DOHH2 (cell line): ENCODE data around the gene SPACA7.

Experiments
- H3F3A ChIP-seq: fragments of 200-600 bp; sonication (generic), shearing (Covaris generic); 2 replicates; pipeline ENCODE4 v1.6.0; 2016; ENCODE audit warnings: antibody characterized with exemption, mild to moderate bottlenecking; ENCODE audit not compliant: control insufficient read depth, insufficient read depth
- H3K27ac ChIP-seq: fragments of 200-600 bp; sonication (generic); 2 replicates; pipeline ENCODE4 v1.5.1; 2014; ENCODE audit warnings: low read depth, mild to moderate bottlenecking, low read length, moderate library complexity
- H3K27me3 ChIP-seq: fragments of 200-600 bp; sonication (generic); 2 replicates; pipeline ENCODE4 v1.6.1; 2014; ENCODE audit warnings: mild to moderate bottlenecking, low read length, mixed read lengths; ENCODE audit not compliant: control insufficient read depth
- H3K36me3 ChIP-seq: fragments of 200-600 bp; sonication (generic); 2 replicates; pipeline ENCODE4 v1.6.1; 2014; ENCODE audit warnings: mild to moderate bottlenecking, low read length, moderate library complexity, mixed read lengths; ENCODE audit not compliant: control insufficient read depth
- H3K4me1 ChIP-seq: fragments of 200-600 bp; sonication (generic); 2 replicates; pipeline ENCODE4 v1.6.1; 2014; ENCODE audit warnings: mild to moderate bottlenecking, low read length, mixed read lengths; ENCODE audit not compliant: control insufficient read depth
- H3K4me2 ChIP-seq: fragments of 200-600 bp; sonication (generic); 2 replicates; pipeline ENCODE4 v1.6.0; 2014; ENCODE audit warnings: mild to moderate bottlenecking, low read length, moderate library complexity
- H3K4me3 ChIP-seq: fragments of 200-600 bp; sonication (generic); 2 replicates; pipeline ENCODE4 v1.5.1; 2014; ENCODE audit warnings: mild to moderate bottlenecking, low read length, mixed read lengths
- H3K79me2 ChIP-seq: fragments of 200-600 bp; sonication (generic); 2 replicates; pipeline ENCODE4 v1.6.1; 2014; ENCODE audit warnings: mild to moderate bottlenecking, low read length, mixed read lengths; ENCODE audit not compliant: control insufficient read depth
- H3K9me2 ChIP-seq: fragments of 200-600 bp; sonication (generic); replicated peaks from 2 replicates; pipeline ENCODE4 v1.6.1; 2014; ENCODE audit warnings: mild to moderate bottlenecking, low read length, mixed read lengths; ENCODE audit not compliant: control insufficient read depth
- H3K9me3 ChIP-seq: fragments of 200-600 bp; sonication (generic); 2 replicates; pipeline ENCODE4 v1.6.1; 2014; ENCODE audit warnings: antibody characterized with exemption, low read length, mixed read lengths; ENCODE audit not compliant: control insufficient read depth, insufficient read depth
- H4K20me1 ChIP-seq: fragments of 200-600 bp; sonication (generic); 2 replicates; pipeline ENCODE4 v1.6.0; 2014; ENCODE audit warnings: low read depth, mild to moderate bottlenecking, antibody characterized with exemption, low read length, moderate library complexity; ENCODE audit not compliant: control insufficient read depth, insufficient read depth
- EZH2phosphoT487 ChIP-seq: fragments of 200-600 bp; sonication (generic); IDR thresholded peaks from 2 replicates; pipeline ENCODE4 v1.6.1; 2017; ENCODE audit warnings: borderline replicate concordance, mild to moderate bottlenecking, antibody characterized with exemption, low read length, moderate library complexity, mixed read lengths
- TF ChIP-seq, protein P1 (sequence below): fragments of 200-600 bp; sonication (generic); IDR thresholded peaks from one replicate; pipeline ENCODE4 v1.5.1; 2014; ENCODE audit warnings: antibody characterized with exemption, mild to moderate bottlenecking, low read depth, low read length; ENCODE audit not compliant: poor library complexity, severe bottlenecking

Gene SPACA7

DNA sequence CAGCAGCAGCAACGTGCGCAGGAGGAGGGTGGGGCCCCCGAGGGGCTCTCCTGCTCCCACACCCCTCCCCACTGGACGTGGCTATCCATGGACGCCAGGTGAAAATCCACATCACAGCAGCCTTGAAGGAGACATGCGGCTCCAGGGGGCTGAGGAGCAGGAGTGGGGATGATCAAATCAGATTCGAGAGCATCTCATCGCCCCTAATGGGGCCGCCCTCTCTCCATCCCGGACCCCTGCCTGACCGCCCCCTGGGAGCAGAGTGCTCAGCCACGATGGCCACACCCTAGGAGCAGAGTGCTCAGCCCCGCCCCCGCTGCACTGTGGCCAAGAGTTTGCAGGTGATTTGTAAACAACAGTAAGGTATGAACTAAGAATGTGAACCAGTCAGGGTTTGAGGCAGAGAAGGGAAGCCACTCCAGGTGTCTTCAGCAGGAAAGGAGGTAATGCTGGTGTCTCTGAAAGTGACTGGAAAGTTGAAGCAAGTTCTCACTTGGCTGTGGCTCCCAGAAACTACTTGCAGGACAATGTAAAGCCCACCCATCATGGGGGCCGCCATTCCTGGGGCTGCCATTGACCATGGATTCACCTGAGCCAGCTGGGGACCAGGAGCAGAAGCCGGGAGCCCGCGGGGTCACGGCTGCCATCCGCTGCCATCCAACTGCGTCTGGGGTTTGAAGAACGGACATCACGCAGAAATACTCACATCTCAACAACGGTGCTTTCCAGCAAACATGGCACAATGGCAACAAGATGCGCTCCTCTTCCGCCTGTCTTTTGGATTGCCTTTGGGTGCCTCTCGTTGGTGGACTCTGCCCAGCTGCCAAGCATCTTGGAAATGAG lies 71.8 kb downstream of the SPACA7 start:
- Histone ChIP-seq H3K9me2 (no peaks in the 10 kb centered on the region), H3K9me3 (no peaks in the 10 kb centered on the region), H3K27me3 (no peaks in the 10 kb centered on the region), H3K4me2 (no peak overlapping the region), H3K4me1 (no peaks in the 10 kb centered on the region), H3K4me3 (no peak overlapping the region), H4K20me1 (no peaks in the 10 kb centered on the region), H3K27ac (no peak overlapping the region), H3F3A (no peaks in the 10 kb centered on the region), H3K79me2 (no peaks in the 10 kb centered on the region), H3K36me3 (no peaks in the 10 kb centered on the region)
- no peak for TF ChIP-seq EZH2phosphoT487
- TF ChIP-seq, protein P1, sequence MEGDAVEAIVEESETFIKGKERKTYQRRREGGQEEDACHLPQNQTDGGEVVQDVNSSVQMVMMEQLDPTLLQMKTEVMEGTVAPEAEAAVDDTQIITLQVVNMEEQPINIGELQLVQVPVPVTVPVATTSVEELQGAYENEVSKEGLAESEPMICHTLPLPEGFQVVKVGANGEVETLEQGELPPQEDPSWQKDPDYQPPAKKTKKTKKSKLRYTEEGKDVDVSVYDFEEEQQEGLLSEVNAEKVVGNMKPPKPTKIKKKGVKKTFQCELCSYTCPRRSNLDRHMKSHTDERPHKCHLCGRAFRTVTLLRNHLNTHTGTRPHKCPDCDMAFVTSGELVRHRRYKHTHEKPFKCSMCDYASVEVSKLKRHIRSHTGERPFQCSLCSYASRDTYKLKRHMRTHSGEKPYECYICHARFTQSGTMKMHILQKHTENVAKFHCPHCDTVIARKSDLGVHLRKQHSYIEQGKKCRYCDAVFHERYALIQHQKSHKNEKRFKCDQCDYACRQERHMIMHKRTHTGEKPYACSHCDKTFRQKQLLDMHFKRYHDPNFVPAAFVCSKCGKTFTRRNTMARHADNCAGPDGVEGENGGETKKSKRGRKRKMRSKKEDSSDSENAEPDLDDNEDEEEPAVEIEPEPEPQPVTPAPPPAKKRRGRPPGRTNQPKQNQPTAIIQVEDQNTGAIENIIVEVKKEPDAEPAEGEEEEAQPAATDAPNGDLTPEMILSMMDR = no peak

DNA sequence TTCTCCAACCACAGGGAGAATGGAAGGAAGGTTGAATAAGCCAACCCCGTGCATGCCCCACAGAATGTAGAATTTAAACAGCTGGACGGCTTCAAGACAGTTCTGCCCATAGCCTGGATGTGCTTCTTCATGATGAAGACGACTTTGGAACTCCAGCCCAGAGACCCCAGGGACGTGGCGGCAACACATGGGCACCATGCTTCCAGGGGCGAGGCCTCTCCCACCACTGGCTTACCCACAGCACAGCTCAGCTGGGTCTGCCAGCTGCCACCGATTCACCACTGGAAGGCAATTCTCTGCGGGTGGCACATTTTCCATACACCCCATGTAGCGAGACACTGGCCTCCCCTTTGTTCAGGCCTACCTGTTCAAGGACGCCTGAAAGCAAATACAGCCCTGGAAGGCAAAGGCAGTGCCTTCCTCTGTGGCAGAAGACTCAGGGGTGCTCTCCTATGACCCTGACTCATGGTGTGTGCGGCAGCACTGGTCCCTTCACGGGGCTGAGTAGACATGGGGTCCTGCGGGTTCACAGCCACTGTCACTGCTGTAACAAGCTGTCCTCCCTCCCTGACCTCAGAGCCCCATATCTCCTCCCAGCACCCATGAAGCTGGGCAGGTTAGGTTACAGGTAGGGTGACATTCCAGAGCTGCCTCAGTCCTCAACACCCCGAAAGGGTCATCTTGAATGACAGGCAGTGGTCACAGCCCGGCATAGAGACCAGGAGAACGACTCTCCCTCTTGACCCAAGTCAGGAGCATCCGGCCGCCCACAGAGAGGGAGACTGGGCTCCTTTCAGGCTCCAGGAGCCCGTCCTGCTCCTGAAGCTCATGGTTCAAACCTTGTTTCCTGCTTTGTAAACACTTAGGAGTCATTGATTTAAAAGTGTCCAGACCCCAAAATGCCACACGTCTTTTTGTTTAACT lies 72.7 kb downstream of the SPACA7 start:
- no peaks in the 10 kb centered on the region for H3K4me1 ChIP-seq
- no peak overlapping the region for H3K27ac ChIP-seq
- H3K36me3 ChIP-seq = no peaks in the 10 kb centered on the region
- H3K4me2 ChIP-seq = no peak overlapping the region
- TF ChIP-seq EZH2phosphoT487 = no peak
- TF ChIP-seq, protein P1 = no peak
- no peaks in the 10 kb centered on the region for H3F3A ChIP-seq
- H4K20me1 ChIP-seq = no peaks in the 10 kb centered on the region
- no peak overlapping the region for H3K4me3 ChIP-seq
- no peaks in the 10 kb centered on the region for H3K79me2 ChIP-seq
- no peaks in the 10 kb centered on the region for H3K9me2 ChIP-seq
- H3K27me3 ChIP-seq = no peaks in the 10 kb centered on the region
- no peaks in the 10 kb centered on the region for H3K9me3 ChIP-seq

GRCh38 chr13:112449545-112449930 lies 73.4 kb downstream of the SPACA7 start:
- Histone ChIP-seq H3K4me1 (no peaks in the 10 kb centered on the region), H3K4me3 (no peak overlapping the region), H3K9me3 (no peaks in the 10 kb centered on the region), H3K4me2 (no peak overlapping the region), H3K9me2 (no peaks in the 10 kb centered on the region), H3K27me3 (no peaks in the 10 kb centered on the region), H3K27ac (no peak overlapping the region), H3F3A (no peaks in the 10 kb centered on the region), H3K36me3 (no peaks in the 10 kb centered on the region), H3K79me2 (no peaks in the 10 kb centered on the region), H4K20me1 (no peaks in the 10 kb centered on the region)
- no peak for TF ChIP-seq EZH2phosphoT487
- TF ChIP-seq, protein P1 = no peak
